HEK293 (cell line): ENCODE results near the gene PTPN5.

Experiments used
- CTCF ChIA-PET: fragments of 350-600 bp; formaldehyde crosslinking; extraction: SDS; loops from one replicate; lab custom pipeline; 2021; ENCODE audit warnings: antibody characterized with exemption; lab: Yijun Ruan, JAX
- POLR2A ChIA-PET: fragments of 300-600 bp; formaldehyde crosslinking; extraction: SDS; loops from one replicate; lab custom pipeline; 2020; ENCODE audit warnings: antibody characterized with exemption, inconsistent platforms; lab: Yijun Ruan, JAX
- H3K27ac ChIP-seq: fragments of 200-500 bp; sonication (Bioruptor generic); 2 replicates; pipeline ENCODE4 v1.5.1; 2014; ENCODE audit warnings: low read depth, low read length, control low read depth, inconsistent platforms; ENCODE audit errors: extremely low read depth
- H3K36me3 ChIP-seq, 2 experiments: fragments of 200-500 bp in 1 of 2; sonication (Bioruptor generic) in 1 of 2; 1 replicate in 1 of 2; 2 replicates in 1 of 2; pipeline ENCODE4 v1.5.1; 2014 to 2017; ENCODE audit warnings: inconsistent platforms in 2 of 2, low read length in 2 of 2; ENCODE audit not compliant: control insufficient read depth in 2 of 2, insufficient read depth in 1 of 2
- H3K4me1 ChIP-seq: fragments of 200-500 bp; sonication (Bioruptor generic); 2 replicates; pipeline ENCODE4 v1.5.1; 2014; ENCODE audit warnings: mild to moderate bottlenecking, low read length, inconsistent platforms; ENCODE audit not compliant: control insufficient read depth, insufficient read depth
- H3K4me3 ChIP-seq: 2 replicates; pipeline ENCODE4 v1.5.1; 2011; ENCODE audit warnings: low read depth, mild to moderate bottlenecking, control low read depth, low read length, moderate library complexity
- H3K9me3 ChIP-seq: fragments of 200-500 bp; sonication (Bioruptor generic); 2 replicates; pipeline ENCODE4 v1.5.1; 2014; ENCODE audit warnings: low read depth, low read length, inconsistent platforms; ENCODE audit not compliant: control insufficient read depth, insufficient read depth
- ATF2 ChIP-seq: fragments of 450-650 bp; formaldehyde crosslinking; IDR thresholded peaks from 2 replicates; pipeline ENCODE4 v1.5.1; 2016; ENCODE audit warnings: missing biosample characterization, missing genetic modification characterization, low read depth
- BCL6B ChIP-seq: fragments of 450-650 bp; formaldehyde crosslinking; IDR thresholded peaks from 2 replicates; pipeline ENCODE4 v1.5.1; 2017; ENCODE audit warnings: missing biosample characterization, missing genetic modification characterization
- KLF1 ChIP-seq: fragments of 450-650 bp; formaldehyde crosslinking; IDR thresholded peaks from 2 replicates; pipeline ENCODE4 v1.5.1; 2016; ENCODE audit warnings: missing biosample characterization, missing genetic modification characterization
- KLF8 ChIP-seq: fragments of 450-650 bp; formaldehyde crosslinking; IDR thresholded peaks from 2 replicates; pipeline ENCODE4 v1.5.1; 2016; ENCODE audit warnings: missing biosample characterization, missing genetic modification characterization
- KLF9 ChIP-seq: fragments of 450-650 bp; formaldehyde crosslinking; IDR thresholded peaks from 2 replicates; pipeline ENCODE4 v1.5.1; 2016; ENCODE audit warnings: missing biosample characterization, missing genetic modification characterization, low read depth
- PRDM10 ChIP-seq: fragments of 450-650 bp; formaldehyde crosslinking; IDR thresholded peaks from 2 replicates; pipeline ENCODE4 v1.5.1; 2016; ENCODE audit warnings: missing biosample characterization, missing genetic modification characterization
- WT1 ChIP-seq: fragments of 450-650 bp; formaldehyde crosslinking; IDR thresholded peaks from 2 replicates; pipeline ENCODE4 v1.5.1; 2016; ENCODE audit warnings: missing biosample characterization, missing genetic modification characterization
- ZBTB10 ChIP-seq: fragments of 450-650 bp; formaldehyde crosslinking; IDR thresholded peaks from 2 replicates; pipeline ENCODE4 v1.5.1; 2016; ENCODE audit warnings: missing biosample characterization, missing genetic modification characterization
- ZBTB44 ChIP-seq: fragments of 450-650 bp; IDR thresholded peaks from 2 replicates; pipeline ENCODE4 v1.5.1; 2018; ENCODE audit warnings: missing biosample characterization, mild to moderate bottlenecking, missing genetic modification characterization
- ZNF174 ChIP-seq: fragments of 450-650 bp; formaldehyde crosslinking; IDR thresholded peaks from 2 replicates; pipeline ENCODE4 v1.5.0; 2017; ENCODE audit warnings: missing biosample characterization, mild to moderate bottlenecking, missing genetic modification characterization
- ZNF19 ChIP-seq: fragments of 450-650 bp; formaldehyde crosslinking; IDR thresholded peaks from 2 replicates; pipeline ENCODE4; 2016; ENCODE audit warnings: missing biosample characterization, missing genetic modification characterization, low read depth
- ZNF221 ChIP-seq: fragments of 450-650 bp; formaldehyde crosslinking; IDR thresholded peaks from 2 replicates; pipeline ENCODE4 v1.5.1; 2017; ENCODE audit warnings: missing biosample characterization, missing genetic modification characterization, borderline replicate concordance
- ZNF473 ChIP-seq: fragments of 450-650 bp; formaldehyde crosslinking; IDR thresholded peaks from 2 replicates; pipeline ENCODE4 v1.5.1; 2017; ENCODE audit warnings: missing biosample characterization, missing genetic modification characterization
- ZNF555 ChIP-seq: fragments of 450-650 bp; formaldehyde crosslinking; conservative IDR thresholded peaks from 2 replicates; pipeline ENCODE4 v1.5.1; 2017; ENCODE audit warnings: missing biosample characterization, mild to moderate bottlenecking, missing genetic modification characterization, inconsistent platforms
- ZNF560 ChIP-seq: fragments of 450-650 bp; formaldehyde crosslinking; IDR thresholded peaks from 2 replicates; pipeline ENCODE4 v1.5.1; 2017; ENCODE audit warnings: missing biosample characterization, missing genetic modification characterization, borderline replicate concordance
- ZNF670 ChIP-seq: fragments of 450-650 bp; formaldehyde crosslinking; IDR thresholded peaks from 2 replicates; pipeline ENCODE4 v1.5.1; 2016; ENCODE audit warnings: missing biosample characterization, missing genetic modification characterization, low read depth
- ZNF707 ChIP-seq: fragments of 450-650 bp; formaldehyde crosslinking; IDR thresholded peaks from 2 replicates; pipeline ENCODE4 v1.5.1; 2016; ENCODE audit warnings: missing biosample characterization, missing genetic modification characterization
- ZNF747 ChIP-seq: fragments of 450-650 bp; formaldehyde crosslinking; IDR thresholded peaks from 2 replicates; pipeline ENCODE4 v1.5.1; 2016; ENCODE audit warnings: missing biosample characterization, missing genetic modification characterization
- ZNF776 ChIP-seq: fragments of 450-650 bp; formaldehyde crosslinking; IDR thresholded peaks from 2 replicates; pipeline ENCODE4 v1.5.0; 2017; ENCODE audit warnings: missing biosample characterization, missing genetic modification characterization, borderline replicate concordance
- ZNF777 ChIP-seq: fragments of 450-650 bp; formaldehyde crosslinking; IDR thresholded peaks from 2 replicates; pipeline ENCODE4 v1.5.1; 2017; ENCODE audit warnings: missing biosample characterization, missing genetic modification characterization, borderline replicate concordance
- ZNF792 ChIP-seq: fragments of 450-650 bp; formaldehyde crosslinking; IDR thresholded peaks from 2 replicates; pipeline ENCODE4 v1.5.1; 2016; ENCODE audit warnings: missing biosample characterization, missing genetic modification characterization

The PTPN5 gene

GRCh38 chr11:18696638-18697225, 94.9 kb downstream of the PTPN5 start:
- H3K9me3 ChIP-seq = no peaks in the 10 kb centered on the region
- H3K4me1 ChIP-seq = no peaks in the 10 kb centered on the region
- ChIA-PET CTCF (interaction anchor here (0.7 to 1.0 kb wide), 4 partner anchors 11 to 320 kb away, joined by 3 to 5 read pairs (median 3); no protein-coding TSS in a partner anchor), POLR2A (no interaction called here)
- TF ChIP-seq ZNF777 (tag by site-specific recombination) (no peak), ZNF776 (no peak)
- no peak overlapping the region for H3K27ac ChIP-seq
- H3K36me3 ChIP-seq = no peaks in the 10 kb centered on the region
- H3K4me3 ChIP-seq = no peak overlapping the region

GRCh38 chr11:18692941-18693760, 98.4 kb downstream of the PTPN5 start:
- ChIA-PET CTCF (no interaction called here), POLR2A (no interaction called here)
- Histone ChIP-seq H3K4me3 (no peak overlapping the region), H3K36me3 (no peaks in the 10 kb centered on the region), H3K27ac (no peak overlapping the region), H3K4me1 (no peaks in the 10 kb centered on the region), H3K9me3 (no peaks in the 10 kb centered on the region)
- TF ChIP-seq BCL6B (tag by site-specific recombination) (no peak), ZNF792 (no peak), PRDM10 (tag by site-specific recombination) (no peak), ZNF473 (tag by site-specific recombination) (no peak), ZNF777 (tag by site-specific recombination) (no peak), WT1 (tag by site-specific recombination) (no peak), ZBTB44 (tag by site-specific recombination) (no peak), ZNF707 (tag by site-specific recombination) (no peak), ZNF174 (tag by site-specific recombination) (no peak), ZNF19 (tag by site-specific recombination) (no peak), ZNF670 (tag by site-specific recombination) (no peak), ZNF747 (tag by site-specific recombination) (no peak), ZNF555 (tag by site-specific recombination) (no peak), ZBTB10 (no peak), ATF2 (no peak), ZNF221 (tag by site-specific recombination) (no peak), ZNF560 (tag by site-specific recombination) (no peak), KLF8 (tag by site-specific recombination) (no peak), KLF1 (tag by site-specific recombination) (no peak), KLF9 (tag by site-specific recombination) (no peak)
